Neural progenitor cell (in vitro differentiated cells): ENCODE measurements around the gene TSPAN18. TPM values are rescaled to one million over a fixed set of nuclear protein-coding genes. Genes with fewer than 3 reads are reported as not detected.
A peak's percentile ranks its signal among the peaks of the same experiment; 100 is the strongest.

Experiments
- DNase-seq: peaks from one replicate; pipeline ENCODE4 v3.0.0-alpha.2; 2016; ENCODE audit warnings: low spot score
- H2AFZ ChIP-seq: fragments of 200-600 bp; sonication (generic); replicated peaks from 2 replicates; pipeline ENCODE4 v1.6.1; 2016; ENCODE audit warnings: antibody characterized with exemption
- H3F3A ChIP-seq: fragments of 200-600 bp; sonication (generic); 2 replicates; pipeline ENCODE4 v1.6.1; 2016; ENCODE audit warnings: antibody characterized with exemption, low read depth
- H3K27ac ChIP-seq: fragments of 200-600 bp; sonication (generic); 2 replicates; pipeline ENCODE4 v1.5.1; 2016; ENCODE audit warnings: mild to moderate bottlenecking
- H3K27me3 ChIP-seq: fragments of 200-600 bp; sonication (generic); 2 replicates; pipeline ENCODE4 v1.6.1; 2016; ENCODE audit warnings: mild to moderate bottlenecking, moderate library complexity
- H3K36me3 ChIP-seq: fragments of 200-600 bp; sonication (generic); 2 replicates; pipeline ENCODE4 v1.5.1; 2016
- H3K4me1 ChIP-seq: fragments of 200-600 bp; sonication (generic); 2 replicates; pipeline ENCODE4 v1.6.1; 2016; ENCODE audit warnings: mixed run types
- H3K4me2 ChIP-seq: fragments of 200-600 bp; sonication (generic); 2 replicates; pipeline ENCODE4 v1.6.1; 2016
- H3K4me3 ChIP-seq: fragments of 200-600 bp; sonication (generic); 2 replicates; pipeline ENCODE4 v1.5.1; 2016
- H3K79me2 ChIP-seq: fragments of 200-600 bp; sonication (generic); 2 replicates; pipeline ENCODE4 v1.6.1; 2016; ENCODE audit warnings: low read depth
- H3K9ac ChIP-seq: fragments of 200-600 bp; sonication (generic); 2 replicates; pipeline ENCODE4 v1.6.1; 2016
- H3K9me3 ChIP-seq: fragments of 200-600 bp; sonication (generic); 2 replicates; pipeline ENCODE4 v1.5.1; 2016; ENCODE audit warnings: low read depth
- H4K20me1 ChIP-seq: fragments of 200-600 bp; sonication (generic); 2 replicates; pipeline ENCODE4 v1.6.1; 2016; ENCODE audit warnings: low read depth
- H3K27ac Mint-ChIP-seq: 3 replicates; pipeline ENCODE4 v1.8.0; 2021; ENCODE audit warnings: mixed read lengths
- H3K27me3 Mint-ChIP-seq: 2 replicates; pipeline ENCODE4 v1.8.0; 2022; ENCODE audit warnings: low read depth, mild to moderate bottlenecking, inconsistent platforms, moderate library complexity, mixed read lengths; ENCODE audit not compliant: insufficient read depth
- H3K36me3 Mint-ChIP-seq: 3 replicates; pipeline ENCODE4 v1.8.0; 2021; ENCODE audit warnings: mixed read lengths
- H3K4me1 Mint-ChIP-seq: 3 replicates; pipeline ENCODE4 v1.8.0; 2021; ENCODE audit warnings: mixed read lengths
- H3K4me3 Mint-ChIP-seq: 3 replicates; pipeline ENCODE4 v1.8.0; 2021; ENCODE audit warnings: mild to moderate bottlenecking, moderate library complexity, mixed read lengths
- H3K9me3 Mint-ChIP-seq: 3 replicates; pipeline ENCODE4 v1.8.0; 2020; ENCODE audit warnings: mixed read lengths
- EZH2 ChIP-seq: fragments of 200-600 bp; sonication (generic); IDR thresholded peaks from 2 replicates; pipeline ENCODE4 v1.6.1; 2017; ENCODE audit warnings: antibody characterized with exemption, mild to moderate bottlenecking, moderate library complexity
- EZH2phosphoT487 ChIP-seq: fragments of 200-600 bp; sonication (generic); IDR thresholded peaks from 2 replicates; pipeline ENCODE4 v1.6.1; 2017; ENCODE audit warnings: antibody characterized with exemption
- total RNA-seq: library from RNA; depleted of rRNA; stranded (reverse); fragments of >200 nt; gene quantifications from 2 replicates; pipeline ENCODE4 v1.2.3, GENCODE V29; 2015; ENCODE audit warnings: low replicate concordance
- TF ChIP-seq, protein P1 (sequence below): fragments of 200-600 bp; sonication (generic); IDR thresholded peaks from 2 replicates; pipeline ENCODE4 v1.5.1; 2017; ENCODE audit warnings: antibody characterized with exemption, mild to moderate bottlenecking

The TSPAN18 gene
- total RNA-seq, 1 donor from 2014 or later = 16.5 TPM

DNA sequence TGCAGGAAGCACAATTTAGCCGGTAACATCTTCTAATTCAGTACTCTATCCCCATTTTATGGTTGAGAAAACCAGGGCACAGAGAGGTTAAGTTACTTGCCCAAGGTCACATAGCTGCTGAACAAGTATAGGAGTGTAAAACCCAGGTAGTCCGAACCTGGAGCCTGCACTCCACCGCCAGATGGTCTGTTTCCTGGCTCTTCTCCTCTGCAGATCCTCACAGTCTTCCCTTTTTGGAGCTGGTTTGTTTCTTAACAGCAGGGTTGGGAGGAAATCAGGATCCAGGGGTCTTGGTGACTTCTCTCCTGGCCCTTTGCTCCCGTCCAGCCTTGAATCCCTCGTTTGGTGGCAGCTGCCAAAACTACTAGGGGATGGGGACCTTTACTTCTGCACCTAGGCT is 12.0 kb downstream of the TSPAN18 start:
- no peaks in the 10 kb centered on the region for H3K9me3 ChIP-seq
- no peak for DNase-seq
- no peak overlapping the region for H2AFZ ChIP-seq
- TF ChIP-seq EZH2phosphoT487 = no peak
- TF ChIP-seq, protein P1, sequence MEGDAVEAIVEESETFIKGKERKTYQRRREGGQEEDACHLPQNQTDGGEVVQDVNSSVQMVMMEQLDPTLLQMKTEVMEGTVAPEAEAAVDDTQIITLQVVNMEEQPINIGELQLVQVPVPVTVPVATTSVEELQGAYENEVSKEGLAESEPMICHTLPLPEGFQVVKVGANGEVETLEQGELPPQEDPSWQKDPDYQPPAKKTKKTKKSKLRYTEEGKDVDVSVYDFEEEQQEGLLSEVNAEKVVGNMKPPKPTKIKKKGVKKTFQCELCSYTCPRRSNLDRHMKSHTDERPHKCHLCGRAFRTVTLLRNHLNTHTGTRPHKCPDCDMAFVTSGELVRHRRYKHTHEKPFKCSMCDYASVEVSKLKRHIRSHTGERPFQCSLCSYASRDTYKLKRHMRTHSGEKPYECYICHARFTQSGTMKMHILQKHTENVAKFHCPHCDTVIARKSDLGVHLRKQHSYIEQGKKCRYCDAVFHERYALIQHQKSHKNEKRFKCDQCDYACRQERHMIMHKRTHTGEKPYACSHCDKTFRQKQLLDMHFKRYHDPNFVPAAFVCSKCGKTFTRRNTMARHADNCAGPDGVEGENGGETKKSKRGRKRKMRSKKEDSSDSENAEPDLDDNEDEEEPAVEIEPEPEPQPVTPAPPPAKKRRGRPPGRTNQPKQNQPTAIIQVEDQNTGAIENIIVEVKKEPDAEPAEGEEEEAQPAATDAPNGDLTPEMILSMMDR = no peak
- no peak for TF ChIP-seq EZH2
- peaks cover 82% of the 10 kb centered on the region for H3K4me1 Mint-ChIP-seq
- H3K4me2 ChIP-seq = no peak overlapping the region
- H3K4me3 Mint-ChIP-seq = no peak overlapping the region
- peaks cover 79% of the 10 kb centered on the region for H4K20me1 ChIP-seq
- no peak overlapping the region for H3K27ac ChIP-seq
- no peaks in the 10 kb centered on the region for H3K36me3 ChIP-seq
- H3K9ac ChIP-seq = no peak overlapping the region
- H3K4me3 ChIP-seq = no peak overlapping the region
- H3K79me2 ChIP-seq = peaks cover 27% of the 10 kb centered on the region
- peaks cover 5% of the 10 kb centered on the region for H3K27me3 Mint-ChIP-seq
- H3K27ac Mint-ChIP-seq = no peak overlapping the region
- no peaks in the 10 kb centered on the region for H3F3A ChIP-seq
- H3K36me3 Mint-ChIP-seq = peaks cover 11% of the 10 kb centered on the region
- H3K4me1 ChIP-seq = peaks cover 27% of the 10 kb centered on the region
- H3K27me3 ChIP-seq = no peaks in the 10 kb centered on the region
- H3K9me3 Mint-ChIP-seq = no peaks in the 10 kb centered on the region

DNA sequence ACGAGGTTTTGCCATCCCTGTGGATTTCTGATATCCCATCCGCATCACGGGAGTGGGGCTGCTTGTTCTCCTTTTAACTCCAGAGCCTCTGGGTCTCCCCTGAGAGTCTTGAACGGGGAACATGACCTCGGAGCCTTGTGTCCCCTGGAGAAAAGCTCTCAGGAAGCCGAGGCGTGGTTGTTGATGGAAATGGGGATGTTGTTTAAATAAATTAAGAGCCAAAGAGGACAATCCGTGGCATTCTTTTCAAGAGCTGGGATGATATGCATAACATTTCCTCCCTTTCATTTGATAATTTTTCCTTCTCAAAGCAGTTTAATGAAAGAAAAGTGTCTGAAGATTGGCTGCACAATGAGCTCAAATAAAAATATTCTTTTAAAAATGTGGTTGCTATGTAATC is 14.2 kb downstream of the TSPAN18 start:
- Histone ChIP-seq H3F3A (no peaks in the 10 kb centered on the region), H3K36me3 (no peaks in the 10 kb centered on the region), H3K79me2 (peaks cover 17% of the 10 kb centered on the region), H2AFZ (no peak overlapping the region), H3K4me1 (peaks cover 27% of the 10 kb centered on the region), H3K27ac (no peak overlapping the region), H3K4me3 (no peak overlapping the region), H4K20me1 (peaks cover 77% of the 10 kb centered on the region), H3K4me2 (no peak overlapping the region), H3K27me3 (no peaks in the 10 kb centered on the region), H3K9ac (no peak overlapping the region), H3K9me3 (no peaks in the 10 kb centered on the region)
- TF ChIP-seq EZH2 (no peak), EZH2phosphoT487 (no peak)
- TF ChIP-seq, protein P1 = no peak
- no peak for DNase-seq
- Mint-ChIP-seq H3K4me3 (no peak overlapping the region), H3K4me1 (peaks cover 78% of the 10 kb centered on the region), H3K9me3 (no peaks in the 10 kb centered on the region), H3K27me3 (peaks cover 3% of the 10 kb centered on the region), H3K36me3 (peaks cover 20% of the 10 kb centered on the region), H3K27ac (peak overlapping the region; percentile 57)

DNA sequence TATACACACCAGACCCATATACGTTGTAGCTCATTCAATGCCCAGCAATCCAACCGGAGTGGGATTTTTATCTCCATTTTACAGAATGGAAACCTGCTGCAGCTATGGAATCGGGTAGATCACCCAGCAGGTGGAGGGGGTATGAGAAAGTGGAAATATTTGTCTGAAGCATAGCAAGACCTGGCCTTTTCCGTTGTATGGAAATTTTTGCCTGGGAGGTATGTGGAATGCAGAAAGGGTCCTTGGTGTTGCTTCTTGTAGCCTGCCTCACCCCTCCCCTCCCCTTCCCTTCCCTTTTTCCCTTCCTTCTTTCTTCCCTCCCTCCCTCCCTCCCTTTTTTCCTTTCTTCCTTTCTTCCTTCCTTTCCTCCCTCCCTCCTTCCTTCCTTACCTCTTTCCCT is 15.2 kb downstream of the TSPAN18 start:
- H3K79me2 ChIP-seq = peaks cover 11% of the 10 kb centered on the region
- no peaks in the 10 kb centered on the region for H3K27me3 ChIP-seq
- H4K20me1 ChIP-seq = peaks cover 82% of the 10 kb centered on the region
- peaks cover 24% of the 10 kb centered on the region for H3K36me3 Mint-ChIP-seq
- DNase-seq = no peak
- H3K4me1 Mint-ChIP-seq = peaks cover 71% of the 10 kb centered on the region
- no peak overlapping the region for H3K4me3 ChIP-seq
- H3K36me3 ChIP-seq = no peaks in the 10 kb centered on the region
- H3K4me2 ChIP-seq = no peak overlapping the region
- no peaks in the 10 kb centered on the region for H3K9me3 Mint-ChIP-seq
- no peak overlapping the region for H2AFZ ChIP-seq
- H3F3A ChIP-seq = no peaks in the 10 kb centered on the region
- H3K4me3 Mint-ChIP-seq = no peak overlapping the region
- TF ChIP-seq EZH2 (no peak), EZH2phosphoT487 (no peak)
- TF ChIP-seq, protein P1 = no peak
- H3K9me3 ChIP-seq = no peaks in the 10 kb centered on the region
- H3K27ac ChIP-seq = no peak overlapping the region
- peaks cover 3% of the 10 kb centered on the region for H3K27me3 Mint-ChIP-seq
- H3K27ac Mint-ChIP-seq = no peak overlapping the region
- no peak overlapping the region for H3K9ac ChIP-seq
- H3K4me1 ChIP-seq = peaks cover 25% of the 10 kb centered on the region
